ENCODE data around the gene KEAP1. TPM values are rescaled to one million over a fixed set of nuclear protein-coding genes. Genes with fewer than 3 reads are reported as not detected.

KEAP1 gene
- total and polyA plus RNA-seq, 2 of the 8 experiments (the other 6 are each of a cell fraction or from before 2014, with no cell fraction given): 80.6 to 106 TPM

DNA sequence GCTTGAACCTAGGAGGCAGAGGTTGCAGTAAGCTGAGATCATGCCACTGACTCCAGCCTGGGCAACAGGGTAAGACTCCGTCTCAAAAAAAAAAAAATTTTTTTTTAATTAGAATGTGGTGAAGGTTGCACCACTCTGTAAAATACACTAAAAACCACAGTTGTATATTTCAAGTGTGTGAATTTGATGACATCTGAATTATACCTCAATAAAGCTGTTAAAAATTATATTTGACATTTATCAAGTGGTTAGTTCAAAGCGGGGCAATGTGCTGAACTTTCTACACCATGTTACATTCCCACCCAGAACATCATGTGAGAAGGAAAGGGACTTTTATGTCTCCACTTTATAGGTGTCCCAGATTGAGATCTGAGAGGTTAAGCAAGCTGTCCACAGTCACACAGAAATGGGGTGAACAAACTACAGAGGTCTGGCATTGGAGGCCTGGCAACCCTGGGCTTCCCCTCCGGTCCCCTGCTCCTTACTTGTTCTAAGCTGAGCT, 20.0 kb upstream of the KEAP1 start:
- no peak overlapping the region for H2BK5ac ChIP-seq (ENCODE audit: low read depth, low read length)
- no peak overlapping the region for H2BK120ac ChIP-seq (replicated peaks; ENCODE audit: low read depth, low read length)
- WGBS, 2 experiments (ENCODE audit: extremely low coverage in 1 of 2, insufficient coverage in 1 of 2, insufficient read length in 1 of 2, insufficient replicate concordance in 2 of 2, low coverage in 1 of 2, low lambda C conversion rate in 2 of 2, missing lambda C conversion rate in 1 of 2): 87% methylated on average over 3 of the region's 3 CpGs; no CpG with 5 or more reads in 1 of the 2 experiments
- H4K5ac ChIP-seq (ENCODE audit: insufficient read length, low read depth, low read length): no peak overlapping the region
- peaks cover 7 to 14% (median 13%) of the 10 kb centered on the region in 4 experiments; a peak in 6 of 7 replicates for H3K27me3 ChIP-seq (replicated peaks in 1 of 4; ENCODE audit: control insufficient read depth in 3 of 4, extremely low read depth in 1 of 4, insufficient read depth in 3 of 4, low read length in 3 of 4)
- H3K4me3 ChIP-seq (ENCODE audit: extremely low read depth in 1 of 4, insufficient read depth in 2 of 4, low read depth in 3 of 4, low read length in 4 of 4): no peak overlapping the region
- H3K4me1 ChIP-seq (replicated peaks in 1 of 4; ENCODE audit: control insufficient read depth in 3 of 4, insufficient read depth in 4 of 4, low read length in 3 of 4): peaks cover 0 to 8% (median 4%) of the 10 kb centered on the region in 4 experiments; a peak in 3 of 7 replicates
- no peak overlapping the region for H3K18ac ChIP-seq (ENCODE audit: extremely low read depth, low read length)
- H3K27ac ChIP-seq (ENCODE audit: low read depth, low read length): no peak overlapping the region
- no peaks in the 10 kb centered on the region for H3K36me3 ChIP-seq (ENCODE audit: control insufficient read depth in 2 of 4, insufficient read depth in 4 of 4, low read length in 3 of 4)
- no peak overlapping the region for H2BK20ac ChIP-seq (ENCODE audit: low read length)
- H3K79me2 ChIP-seq (ENCODE audit: control insufficient read depth in 1 of 2, insufficient read depth in 2 of 2, low read length in 2 of 2): no peaks in the 10 kb centered on the region
- peaks cover 2% of the 10 kb centered on the region; the same call in 1 of the 2 replicates for H3K23me2 ChIP-seq (ENCODE audit: low read depth, low read length)
- no peak overlapping the region for H3K14ac ChIP-seq (ENCODE audit: insufficient read length)
- no peak overlapping the region for H4K8ac ChIP-seq (ENCODE audit: extremely low read depth, insufficient read depth, low read length)
- H4K20me1 ChIP-seq (replicated peaks in 1 of 2; ENCODE audit: control insufficient read depth in 1 of 2, insufficient read depth in 2 of 2, low read length in 2 of 2): no peaks in the 10 kb centered on the region
- no peak overlapping the region for H2BK15ac ChIP-seq (ENCODE audit: low read length)
- no peak overlapping the region for H3K56ac ChIP-seq (replicated peaks; ENCODE audit: insufficient read length, low read depth, low read length)
- H3K79me1 ChIP-seq (ENCODE audit: low read depth, low read length): no peaks in the 10 kb centered on the region
- no peak overlapping the region for H3K9ac ChIP-seq (replicated peaks in 1 of 4; ENCODE audit: extremely low read depth in 1 of 4, low read depth in 3 of 4, low read length in 3 of 4)
- no peak for FAIRE-seq
- no peak overlapping the region for H3K4ac ChIP-seq (replicated peaks; ENCODE audit: insufficient read length, low read depth, low read length)
- no peak overlapping the region for H4K91ac ChIP-seq (replicated peaks; ENCODE audit: insufficient read length, low read length)
- H2BK12ac ChIP-seq (ENCODE audit: low read depth, low read length): no peak overlapping the region
- ChIA-PET POLR2A (ENCODE audit: partially characterized antibody) (interaction anchor here (1.0 to 1.5 kb wide), 3 partner anchors 11 to 30 kb away, joined by 3 to 4 read pairs (median 4); no protein-coding TSS in a partner anchor), CTCF (ENCODE audit: partially characterized antibody) (interaction anchor here (0.5 to 2.2 kb wide), 6 partner anchors 9 to 55 kb away, joined by 4 to 10 read pairs (median 8); no protein-coding TSS in a partner anchor)
- no peak overlapping the region for H3K4me2 ChIP-seq (ENCODE audit: insufficient read depth in 1 of 2, low read depth in 2 of 2, low read length in 2 of 2)
- no peak overlapping the region for H3K23ac ChIP-seq (ENCODE audit: insufficient read length)
- no peak overlapping the region for H2AFZ ChIP-seq (ENCODE audit: low read length)
- DNase-seq (ENCODE audit: low read depth in 1 of 2, low spot score in 2 of 2): no peak
- H3K9me3 ChIP-seq (ENCODE audit: insufficient read depth in 2 of 2, low read depth in 1 of 2, low read length in 1 of 2): no peaks in the 10 kb centered on the region
- H2AK5ac ChIP-seq (ENCODE audit: low read depth, low read length): no peak overlapping the region

All from H1 (cell line).